GM12873 (cell line): ENCODE data around the gene PLAC8.

Experiments used
- TF ChIP-seq, protein P1 (sequence below): IDR thresholded peaks from 2 replicates; pipeline ENCODE4 v1.5.1; 2012; ENCODE audit warnings: low read depth, mild to moderate bottlenecking, moderate library complexity, low read length, control low read depth; ENCODE audit not compliant: insufficient read depth; ENCODE audit errors: missing control alignments

PLAC8 gene

DNA sequence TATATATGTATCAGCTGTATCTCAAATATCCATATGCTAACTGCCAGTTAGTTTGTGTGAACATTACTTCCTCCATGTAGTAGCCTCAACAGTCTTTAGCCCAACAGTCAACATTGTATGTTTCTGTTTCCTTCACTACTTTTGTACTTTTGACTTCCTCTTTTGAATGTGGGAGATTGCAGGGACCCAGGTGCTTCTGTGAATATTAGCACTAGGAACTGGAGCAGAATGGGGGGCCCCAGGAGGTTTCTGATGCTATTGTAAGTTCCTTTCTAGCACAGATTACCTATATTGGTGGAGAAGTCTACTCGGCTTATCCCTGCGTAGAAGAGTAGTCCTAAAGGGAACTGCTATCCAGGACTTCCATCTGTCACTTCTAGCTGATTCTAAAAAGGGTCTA, 2.3 kb downstream of the PLAC8 start:
- TF ChIP-seq, protein P1, sequence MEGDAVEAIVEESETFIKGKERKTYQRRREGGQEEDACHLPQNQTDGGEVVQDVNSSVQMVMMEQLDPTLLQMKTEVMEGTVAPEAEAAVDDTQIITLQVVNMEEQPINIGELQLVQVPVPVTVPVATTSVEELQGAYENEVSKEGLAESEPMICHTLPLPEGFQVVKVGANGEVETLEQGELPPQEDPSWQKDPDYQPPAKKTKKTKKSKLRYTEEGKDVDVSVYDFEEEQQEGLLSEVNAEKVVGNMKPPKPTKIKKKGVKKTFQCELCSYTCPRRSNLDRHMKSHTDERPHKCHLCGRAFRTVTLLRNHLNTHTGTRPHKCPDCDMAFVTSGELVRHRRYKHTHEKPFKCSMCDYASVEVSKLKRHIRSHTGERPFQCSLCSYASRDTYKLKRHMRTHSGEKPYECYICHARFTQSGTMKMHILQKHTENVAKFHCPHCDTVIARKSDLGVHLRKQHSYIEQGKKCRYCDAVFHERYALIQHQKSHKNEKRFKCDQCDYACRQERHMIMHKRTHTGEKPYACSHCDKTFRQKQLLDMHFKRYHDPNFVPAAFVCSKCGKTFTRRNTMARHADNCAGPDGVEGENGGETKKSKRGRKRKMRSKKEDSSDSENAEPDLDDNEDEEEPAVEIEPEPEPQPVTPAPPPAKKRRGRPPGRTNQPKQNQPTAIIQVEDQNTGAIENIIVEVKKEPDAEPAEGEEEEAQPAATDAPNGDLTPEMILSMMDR: no peak

DNA sequence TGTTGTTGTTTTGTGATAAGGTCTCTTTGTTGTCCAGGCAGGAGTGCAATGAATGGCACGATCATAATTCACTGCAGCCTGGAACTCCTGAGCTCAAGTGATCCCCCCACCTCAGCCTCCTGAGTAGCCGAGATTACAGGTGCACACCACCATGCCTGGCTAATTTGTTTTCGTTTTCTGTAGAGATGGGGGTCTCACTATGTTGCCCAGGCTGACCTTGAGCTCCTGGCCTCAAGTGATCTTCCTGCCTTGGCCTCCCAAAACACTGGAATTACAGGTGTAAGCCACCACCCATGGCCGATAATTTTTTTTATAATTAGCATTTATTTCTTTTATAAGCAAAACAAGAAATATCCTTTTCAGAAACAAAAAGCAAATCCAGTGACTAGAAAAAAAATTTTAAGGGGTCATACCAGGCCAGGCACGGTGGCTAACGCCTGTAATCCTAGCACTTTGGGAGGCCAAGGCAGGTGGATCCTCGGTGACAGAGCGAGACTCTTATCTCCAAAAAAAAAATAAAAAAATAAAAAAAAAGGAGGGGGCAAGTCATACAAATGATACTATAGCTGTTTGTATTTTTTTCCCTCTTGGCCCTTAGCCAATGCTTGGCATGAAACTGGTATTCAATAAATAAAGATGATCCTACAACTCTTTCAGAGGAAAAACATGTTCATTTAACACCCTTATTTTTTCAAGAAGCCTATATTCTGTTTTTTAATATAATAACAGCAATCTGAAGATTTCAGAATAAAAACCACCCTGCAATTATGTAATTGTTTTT, 3.4 kb downstream of the PLAC8 start:
- TF ChIP-seq, protein P1: no peak

DNA sequence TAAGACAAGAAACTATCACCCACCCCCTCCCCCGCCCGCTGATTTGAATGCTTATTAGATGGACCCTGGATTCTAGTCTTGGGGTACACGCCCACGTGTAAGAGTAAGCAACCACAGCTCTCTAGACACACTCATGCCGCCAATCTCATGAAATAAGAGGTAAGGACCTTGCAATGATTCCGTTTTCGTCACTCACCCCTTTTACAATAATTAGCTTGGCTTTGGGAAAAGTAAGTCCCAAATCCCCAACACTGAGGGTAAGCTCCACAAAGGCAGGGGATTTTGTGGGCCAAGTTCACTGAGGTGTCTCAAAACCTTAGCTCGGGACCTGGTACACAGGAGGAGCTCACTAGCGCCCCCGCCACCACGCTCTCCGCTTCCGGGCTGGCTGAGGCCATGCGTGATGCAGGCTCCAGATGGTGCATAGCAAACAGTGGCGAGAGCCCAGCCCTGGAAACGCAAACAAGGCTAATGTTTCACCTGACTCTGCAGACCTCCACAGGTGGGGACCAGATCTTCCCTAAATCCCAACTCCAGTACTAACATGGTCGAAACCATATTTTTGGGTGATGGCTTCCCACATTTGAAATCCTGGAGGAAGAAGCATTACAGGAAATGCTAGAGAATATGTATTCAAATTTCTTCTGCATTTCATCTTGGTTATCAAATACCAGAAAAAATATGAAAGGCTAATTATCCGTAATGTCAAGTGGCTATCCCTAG, 4.1 kb downstream of the PLAC8 start:
- TF ChIP-seq, protein P1: peak; percentile 90

DNA sequence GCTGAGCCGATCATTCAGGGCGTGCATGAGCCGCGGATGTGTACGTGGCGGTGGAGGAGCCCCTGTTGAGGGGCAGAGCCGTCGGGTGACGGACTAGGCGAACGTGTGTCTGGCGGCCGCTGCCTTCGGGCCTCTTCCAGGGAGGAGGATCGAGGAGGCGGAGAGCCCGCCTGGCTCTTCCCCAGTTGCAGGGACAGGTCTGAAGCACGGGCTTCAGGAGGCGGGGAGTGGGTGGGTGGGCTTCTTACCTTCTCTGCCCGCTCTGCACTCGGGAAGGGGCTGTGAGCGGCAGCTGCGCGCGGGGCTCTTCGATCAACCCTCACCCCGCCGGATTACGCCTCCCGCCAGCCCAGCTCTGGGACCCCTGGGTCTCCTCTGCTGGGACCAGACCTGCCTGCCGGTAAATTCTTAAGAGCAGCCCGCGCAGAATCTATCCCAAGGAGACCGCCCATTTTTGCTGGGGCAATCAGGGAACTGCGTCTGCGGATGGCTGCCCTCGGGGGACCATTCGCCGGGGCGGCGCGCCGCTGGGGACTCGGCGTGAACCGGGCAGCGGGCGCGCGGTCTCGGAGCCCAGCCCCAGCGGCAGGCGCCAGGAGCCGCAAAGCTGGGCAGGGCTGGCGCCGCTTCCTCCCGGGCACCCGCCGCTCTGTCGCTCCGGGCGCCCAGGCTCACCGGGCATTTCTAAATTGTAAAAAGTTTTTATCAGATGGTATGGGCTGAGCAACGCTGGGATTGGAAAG, 4.9 kb downstream of the PLAC8 start:
- TF ChIP-seq, protein P1: no peak

DNA sequence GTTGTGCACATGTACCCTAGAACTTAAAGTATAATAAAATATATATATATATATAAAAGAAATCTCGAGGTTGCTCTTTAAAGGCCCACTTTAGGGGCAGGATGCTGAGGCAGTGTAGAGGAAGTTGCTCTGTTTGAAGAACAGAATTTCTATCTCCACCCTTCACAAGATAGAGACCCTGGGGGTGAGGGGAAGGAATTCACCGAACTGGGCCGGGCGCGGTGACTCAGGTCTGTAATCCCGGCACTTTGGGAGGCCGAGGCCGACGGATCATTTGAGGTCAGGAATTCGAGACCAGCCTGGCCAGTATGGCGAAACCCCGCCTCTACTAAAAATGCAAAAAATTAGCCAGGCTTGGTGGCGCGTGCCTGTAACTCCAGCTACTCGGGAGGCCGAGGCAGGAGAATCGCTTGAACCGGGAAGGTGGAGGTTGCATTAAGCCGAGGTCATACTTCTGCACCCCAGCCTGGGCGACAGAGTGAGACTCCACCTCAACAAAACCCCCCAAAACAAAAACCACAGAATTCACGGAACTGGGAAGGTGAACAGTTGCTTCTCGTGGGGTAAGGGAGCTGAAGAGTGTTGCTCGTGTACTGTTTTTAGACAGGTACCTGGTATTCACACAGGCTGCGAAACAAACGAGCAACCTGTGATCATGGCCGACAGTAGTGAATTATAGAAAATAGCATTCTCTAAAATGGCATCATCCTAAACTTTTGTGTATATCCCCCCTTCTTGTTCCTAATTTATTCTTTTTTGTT, 6.2 kb downstream of the PLAC8 start:
- TF ChIP-seq, protein P1: no peak

DNA sequence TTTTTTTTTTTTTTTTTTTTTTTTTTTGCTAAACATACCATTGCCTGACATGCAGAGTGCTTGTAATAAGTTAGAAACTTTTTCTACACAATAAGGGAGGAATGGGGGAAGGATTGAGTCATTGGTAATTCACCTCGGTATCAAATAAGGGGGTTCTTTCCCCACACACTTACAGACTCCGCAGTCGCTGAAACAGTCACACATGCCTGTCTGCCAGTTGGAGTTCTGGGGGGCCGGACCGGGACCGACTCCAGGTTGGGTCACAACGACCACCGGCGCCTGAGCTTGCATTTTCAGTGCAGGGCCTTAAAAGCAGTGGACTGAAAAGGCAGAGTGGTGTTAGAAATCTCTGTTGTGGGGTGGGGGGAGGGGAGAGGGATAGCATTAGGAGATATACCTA, 6.9 kb downstream of the PLAC8 start:
- TF ChIP-seq, protein P1: no peak

DNA sequence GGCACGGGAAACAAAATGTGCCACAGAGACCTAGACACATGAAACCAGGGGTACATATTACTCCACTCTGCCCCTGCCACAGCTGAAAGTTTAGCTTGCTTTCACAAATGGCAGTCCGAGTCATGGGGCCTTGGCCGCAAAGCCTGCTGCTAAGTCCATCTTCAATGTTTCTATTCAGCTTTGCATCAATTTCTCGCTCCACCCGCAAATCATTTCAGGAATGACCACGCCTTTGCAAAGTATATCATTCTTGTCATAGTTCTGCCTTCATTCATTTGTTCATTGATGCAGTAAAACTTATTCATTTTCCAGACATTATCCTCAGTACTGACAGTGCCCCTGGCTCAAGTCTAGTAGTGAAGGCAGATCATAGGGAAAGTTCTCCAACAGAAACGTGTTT, 9.5 kb downstream of the PLAC8 start:
- TF ChIP-seq, protein P1: no peak
